Stimulated activated CD4-positive, alpha-beta T cell treated with anti-CD3 and anti-CD28 coated beads, Interleukin-1b, Interleukin-23, amount 100 ng/mL, for 4 hours (primary cell): ENCODE measurements around the gene HOXD4.

Experiments used
- DNase-seq, 2 donors: peaks; one replicate each; pipeline ENCODE4 v3.0.0-alpha.2; 2020; ENCODE audit warnings: low read depth in 2 of 2

Gene HOXD4

DNA sequence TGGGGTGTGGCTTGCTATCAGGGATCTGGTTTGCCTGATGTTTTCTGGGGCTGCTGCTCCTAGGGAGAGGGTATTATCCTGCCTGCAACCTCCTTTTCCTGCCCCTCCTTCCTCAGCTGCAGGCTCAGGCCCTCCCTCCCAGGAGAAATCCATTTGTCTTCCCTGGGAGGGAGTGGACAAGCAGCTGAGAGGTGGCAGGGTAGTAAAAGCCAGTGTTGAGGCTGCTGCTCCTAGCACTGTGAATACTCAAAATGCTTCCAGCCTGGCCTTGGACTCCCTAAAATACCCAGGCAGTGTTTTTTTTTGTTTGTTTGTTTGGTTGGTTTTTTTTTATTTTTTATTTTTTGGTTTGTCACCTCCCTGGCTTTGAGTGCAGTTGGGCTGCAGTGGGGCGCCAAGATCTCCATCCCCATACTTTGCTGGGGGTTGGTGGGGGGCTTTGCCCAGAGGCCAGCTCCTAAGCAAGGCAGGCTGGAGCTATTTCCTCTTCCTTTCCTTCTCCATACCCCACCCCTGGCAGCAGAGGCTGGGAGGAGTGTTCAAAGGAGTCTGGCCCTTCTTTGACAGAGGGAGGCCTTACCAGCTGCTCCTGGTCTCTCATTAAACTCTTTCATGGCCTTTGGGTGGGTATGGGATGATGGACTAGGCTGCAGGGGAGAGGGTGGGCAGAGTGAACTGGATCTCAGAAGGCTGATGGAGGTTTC lies 19.4 kb downstream of the HOXD4 start:
- DNase-seq, result no peak

DNA sequence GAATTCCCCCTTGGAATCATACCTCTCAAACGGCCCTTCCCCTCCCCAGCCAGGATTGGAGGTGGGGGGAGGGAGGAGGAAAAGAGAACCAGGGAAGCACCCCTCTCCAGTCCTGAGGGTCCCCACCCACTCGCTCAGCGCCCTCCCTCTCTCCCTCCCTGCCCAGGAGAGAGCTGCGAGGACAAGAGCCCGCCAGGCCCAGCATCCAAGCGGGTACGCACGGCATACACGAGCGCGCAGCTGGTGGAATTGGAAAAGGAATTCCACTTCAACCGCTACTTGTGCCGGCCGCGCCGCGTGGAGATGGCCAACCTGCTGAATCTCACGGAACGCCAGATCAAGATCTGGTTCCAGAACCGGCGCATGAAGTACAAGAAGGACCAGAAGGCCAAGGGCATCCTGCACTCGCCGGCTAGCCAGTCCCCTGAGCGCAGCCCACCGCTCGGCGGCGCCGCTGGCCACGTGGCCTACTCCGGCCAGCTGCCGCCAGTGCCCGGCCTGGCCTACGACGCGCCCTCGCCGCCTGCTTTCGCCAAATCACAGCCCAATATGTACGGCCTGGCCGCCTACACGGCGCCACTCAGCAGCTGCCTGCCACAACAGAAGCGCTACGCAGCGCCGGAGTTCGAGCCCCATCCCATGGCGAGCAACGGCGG lies 20.1 kb downstream of the HOXD4 start:
- DNase-seq, result no peak

DNA sequence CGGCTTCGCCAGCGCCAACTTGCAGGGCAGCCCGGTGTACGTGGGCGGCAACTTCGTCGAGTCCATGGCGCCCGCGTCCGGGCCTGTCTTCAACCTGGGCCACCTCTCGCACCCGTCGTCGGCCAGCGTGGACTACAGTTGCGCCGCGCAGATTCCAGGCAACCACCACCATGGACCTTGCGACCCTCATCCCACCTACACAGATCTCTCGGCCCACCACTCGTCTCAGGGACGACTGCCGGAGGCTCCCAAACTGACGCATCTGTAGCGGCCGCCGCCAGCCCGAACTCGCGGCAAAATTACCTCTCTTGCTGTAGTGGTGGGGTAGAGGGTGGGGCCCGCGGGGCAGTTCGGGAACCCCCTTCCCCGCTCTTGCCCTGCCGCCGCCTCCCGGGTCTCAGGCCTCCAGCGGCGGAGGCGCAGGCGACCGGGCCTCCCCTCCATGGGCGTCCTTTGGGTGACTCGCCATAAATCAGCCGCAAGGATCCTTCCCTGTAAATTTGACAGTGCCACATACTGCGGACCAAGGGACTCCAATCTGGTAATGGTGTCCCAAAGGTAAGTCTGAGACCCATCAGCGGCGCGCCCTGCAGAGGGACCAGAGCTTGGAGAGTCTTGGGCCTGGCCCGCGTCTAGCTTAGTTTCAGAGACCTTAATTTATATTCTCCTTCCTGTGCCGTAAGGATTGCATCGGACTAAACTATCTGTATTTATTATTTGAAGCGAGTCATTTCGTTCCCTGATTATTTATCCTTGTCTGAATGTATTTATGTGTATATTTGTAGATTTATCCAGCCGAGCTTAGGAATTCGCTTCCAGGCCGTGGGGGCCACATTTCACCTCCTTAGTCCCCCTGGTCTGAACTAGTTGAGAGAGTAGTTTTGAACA lies 20.9 kb downstream of the HOXD4 start:
- no peak for DNase-seq

- DNase-seq, result no peak
These were observed 21.7 kb downstream of the HOXD4 start for GRCh38 chr2:176172895-176173566.

DNA sequence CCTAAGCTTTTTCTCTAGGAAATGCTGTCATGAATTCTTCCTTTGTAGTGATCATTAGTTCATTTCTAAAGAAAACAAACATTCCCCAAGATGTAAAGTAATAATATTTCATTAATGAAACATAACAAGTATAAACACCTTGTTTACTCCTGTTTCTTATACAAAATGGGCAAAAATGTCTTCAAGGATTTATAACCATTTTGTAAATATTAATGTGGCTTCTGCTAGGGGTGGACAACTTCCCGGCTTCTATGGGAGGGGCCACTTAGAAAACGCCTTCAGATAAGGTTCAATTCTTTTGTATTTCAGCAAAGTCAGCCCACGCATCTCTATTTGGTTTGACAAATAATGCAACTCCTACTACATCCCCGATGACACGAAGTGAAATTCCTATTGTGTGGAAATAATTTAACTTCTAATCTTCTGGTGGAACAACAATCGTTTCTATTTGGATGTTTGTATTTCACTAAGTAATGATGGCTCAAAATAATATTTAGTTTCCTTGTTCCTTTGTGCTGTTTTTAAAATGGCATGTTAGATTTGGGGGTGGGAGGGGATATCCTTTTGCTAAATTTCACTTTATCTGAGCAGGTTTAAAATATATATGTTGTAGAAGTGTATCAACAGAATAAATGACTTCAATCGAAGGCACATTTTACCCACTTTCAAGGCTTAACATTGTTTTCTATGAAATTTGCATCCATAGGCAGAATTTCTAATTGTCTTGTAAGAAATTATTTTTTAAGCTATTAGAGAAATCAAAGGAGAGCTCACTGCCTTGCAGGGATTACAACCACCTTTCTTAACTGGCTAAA lies 22.4 kb downstream of the HOXD4 start:
- DNase-seq, result no peak

DNA sequence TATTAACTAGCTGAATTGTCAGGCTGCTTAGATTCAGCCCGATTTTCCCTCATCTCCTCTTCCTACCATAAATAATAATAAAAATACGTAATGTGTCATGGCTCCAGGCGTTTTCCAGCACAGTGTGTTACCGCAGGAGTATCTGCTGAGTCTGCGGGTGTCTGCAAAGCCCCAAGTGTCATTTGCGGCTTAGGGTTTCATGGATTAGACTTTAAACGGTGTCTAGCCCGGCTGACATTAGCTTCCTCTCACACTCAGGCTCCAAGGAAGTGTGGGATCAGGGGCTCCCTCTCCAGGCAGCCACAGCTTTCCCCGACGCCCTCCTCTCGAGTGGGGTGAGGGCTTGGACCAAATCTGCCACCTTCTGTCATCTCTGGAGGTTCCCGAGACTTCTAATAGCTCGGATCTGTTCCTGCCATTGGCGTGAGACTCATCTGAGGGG lies 23.1 kb downstream of the HOXD4 start:
- no peak for DNase-seq

DNA sequence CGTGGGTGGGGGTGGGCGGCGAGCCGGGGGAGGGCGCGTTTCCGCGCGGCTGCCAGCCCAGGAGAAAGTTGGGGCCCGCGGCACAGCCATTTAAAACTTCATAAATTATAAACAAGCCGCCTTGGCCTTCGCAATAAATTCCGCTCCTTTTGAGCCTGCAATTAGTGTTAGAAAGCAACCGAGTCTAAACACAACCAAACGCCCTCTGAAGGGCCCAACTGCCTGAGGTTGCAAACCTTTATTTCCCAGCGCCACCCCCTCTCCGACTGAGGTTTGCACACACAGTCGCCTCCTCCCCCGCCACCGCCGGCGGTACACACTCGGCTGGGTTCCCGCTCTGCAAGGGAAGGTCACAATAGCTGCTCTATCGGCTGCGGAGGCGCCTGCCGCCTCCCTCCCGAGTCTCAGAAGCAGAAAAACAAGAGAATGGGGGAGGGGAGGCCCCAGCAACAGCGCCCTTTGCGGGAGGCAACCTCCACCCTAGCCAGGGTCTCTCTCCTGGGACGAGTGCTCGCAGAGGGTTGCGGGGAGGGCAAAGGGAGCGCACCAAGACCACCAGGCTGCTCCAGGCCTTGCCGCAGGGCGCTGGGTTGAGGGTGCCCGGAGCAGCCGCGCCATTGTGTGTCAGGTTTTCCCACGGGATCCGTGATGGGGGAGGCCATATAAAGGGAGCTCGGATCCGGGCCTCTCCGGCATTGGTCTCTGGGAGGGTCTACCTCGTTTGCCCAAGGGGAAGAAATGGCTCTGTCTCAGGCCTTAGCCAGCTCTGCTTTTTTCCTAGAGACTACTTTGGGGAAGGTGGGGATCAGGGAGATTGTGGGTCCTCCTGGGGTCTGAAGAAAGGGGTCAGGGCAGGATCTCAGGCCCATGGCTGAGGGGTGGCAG lies 23.7 kb downstream of the HOXD4 start:
- DNase-seq, result no peak

DNA sequence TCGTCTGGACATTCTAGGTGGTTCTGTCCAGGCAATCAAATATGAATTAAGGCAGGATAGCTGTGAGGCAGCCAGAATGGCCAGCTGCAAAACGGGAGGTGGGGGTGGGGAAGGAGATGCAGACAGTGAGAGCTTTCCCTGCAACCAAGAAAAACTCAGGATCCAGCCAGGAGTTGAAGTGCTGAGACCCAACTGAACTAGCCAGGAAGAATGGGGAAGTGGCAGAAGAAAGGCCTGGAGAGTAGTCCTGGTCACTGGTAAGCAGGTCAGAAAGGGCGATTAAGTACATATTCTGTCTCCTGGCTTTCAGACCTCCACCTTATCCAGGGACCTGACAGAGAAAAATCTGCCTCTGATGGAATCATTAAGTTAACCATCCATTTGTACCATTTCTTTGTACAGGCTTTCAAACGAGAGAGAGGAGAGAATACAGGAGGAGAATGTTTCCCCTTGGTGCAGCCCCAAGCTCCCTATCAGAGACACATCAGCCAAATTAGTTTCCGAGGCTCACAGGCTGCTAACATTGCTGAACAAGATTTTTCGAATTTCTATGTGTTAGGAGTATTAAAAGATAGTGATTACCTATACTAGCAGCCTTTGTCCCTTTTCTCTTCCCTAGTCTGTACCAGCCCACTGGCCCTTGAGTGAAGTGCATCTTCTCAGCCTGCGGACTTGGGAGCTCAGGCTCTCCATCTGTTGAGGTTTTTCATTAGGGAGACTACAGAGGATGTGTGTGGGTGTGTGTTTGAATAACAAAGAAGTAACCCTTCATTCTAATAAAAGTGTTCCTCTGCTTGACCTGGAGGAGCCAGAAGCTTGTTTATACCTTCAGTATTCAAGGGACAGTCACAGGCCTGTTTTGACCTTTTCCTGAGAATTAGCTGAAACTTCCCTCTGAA lies 24.6 kb downstream of the HOXD4 start:
- no peak for DNase-seq

DNA sequence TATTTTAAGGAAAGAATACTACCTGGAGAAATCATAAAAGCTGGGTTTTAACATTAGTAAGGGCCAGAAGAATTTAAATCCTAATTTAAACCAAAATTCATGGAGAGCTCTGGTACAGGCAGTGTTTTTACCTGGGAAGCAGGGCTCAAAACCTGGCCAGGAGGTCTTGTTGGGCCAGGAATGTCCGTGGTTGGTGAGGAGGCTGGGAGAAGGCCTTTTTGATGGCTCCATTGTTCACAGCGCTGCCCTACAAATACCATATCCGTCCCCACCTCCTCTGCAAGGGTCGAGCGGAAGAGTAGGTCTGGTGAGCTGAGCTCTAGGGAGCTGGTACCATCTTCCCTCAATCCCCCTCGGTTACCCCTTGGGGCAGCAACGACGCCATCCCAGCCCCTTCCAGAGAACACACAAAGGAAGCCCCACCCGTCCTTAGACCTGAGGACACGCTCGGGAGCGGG lies 26.3 kb downstream of the HOXD4 start:
- no peak for DNase-seq

GRCh38 chr2:176178038-176178756 lies 26.8 kb downstream of the HOXD4 start:
- DNase-seq, result no peak

DNA sequence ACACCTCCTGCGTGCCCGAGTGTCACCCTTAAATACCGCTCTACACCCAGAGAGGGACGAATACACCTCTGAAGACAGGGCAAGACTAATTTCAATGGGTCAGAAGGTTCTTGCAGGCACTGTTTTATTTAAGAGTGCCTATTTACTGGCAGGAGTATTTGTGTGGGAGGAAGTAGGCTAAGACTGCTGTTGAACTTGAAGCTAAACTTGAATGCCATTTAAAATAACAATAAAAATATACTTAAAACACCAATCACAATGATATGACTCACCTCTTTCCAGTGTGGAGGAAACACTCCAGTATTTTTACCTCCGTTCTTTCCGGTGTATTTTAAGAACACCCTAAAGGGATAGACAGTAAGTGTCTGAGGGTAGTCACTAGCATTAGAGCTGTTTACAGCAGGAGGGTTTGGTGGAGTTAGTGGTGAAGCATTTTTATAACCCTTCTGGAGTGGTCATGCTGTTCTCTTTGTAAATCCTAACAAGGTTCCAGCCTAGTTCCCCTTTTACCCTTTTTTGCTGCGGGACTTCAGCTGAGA lies 27.5 kb downstream of the HOXD4 start:
- DNase-seq, result no peak

DNA sequence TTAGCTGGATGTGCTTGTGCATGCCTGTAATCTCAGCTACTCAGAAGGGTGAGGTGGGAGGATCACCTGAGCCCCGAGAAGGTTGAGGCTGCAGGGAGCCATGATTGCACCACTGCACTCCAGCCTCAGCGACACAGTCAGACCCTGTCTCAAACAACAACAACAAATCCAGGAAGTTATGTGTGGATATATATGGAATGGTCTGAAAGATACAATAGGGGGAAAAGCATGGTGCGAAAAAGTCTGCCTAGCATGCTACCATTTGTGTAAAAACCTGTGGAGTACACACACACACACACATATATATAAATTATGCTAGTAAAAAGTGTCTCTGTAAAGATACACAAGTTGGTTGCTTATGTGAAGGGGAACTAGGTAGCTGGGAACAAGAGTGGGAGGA lies 30.2 kb downstream of the HOXD4 start:
- no peak for DNase-seq

DNA sequence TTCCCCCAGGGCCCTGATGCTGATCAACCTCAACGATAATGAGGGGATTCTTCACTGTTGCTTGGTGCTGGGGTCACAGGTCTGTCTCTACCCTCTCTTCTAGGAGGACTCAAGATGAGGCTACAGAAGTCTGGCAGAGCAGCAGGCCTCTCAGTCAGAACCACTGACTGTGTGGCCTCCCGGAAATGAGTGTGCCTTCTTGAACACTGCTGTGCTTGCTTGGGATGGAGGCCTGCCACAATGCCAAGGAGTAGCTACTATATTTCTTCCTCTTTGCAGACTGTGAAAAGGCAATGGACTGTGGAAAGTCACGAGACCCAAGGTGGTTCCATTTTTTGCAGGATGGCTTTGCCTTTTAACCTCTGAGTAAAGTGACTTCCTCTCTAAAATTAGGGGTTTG lies 31.3 kb downstream of the HOXD4 start:
- DNase-seq, result no peak

DNA sequence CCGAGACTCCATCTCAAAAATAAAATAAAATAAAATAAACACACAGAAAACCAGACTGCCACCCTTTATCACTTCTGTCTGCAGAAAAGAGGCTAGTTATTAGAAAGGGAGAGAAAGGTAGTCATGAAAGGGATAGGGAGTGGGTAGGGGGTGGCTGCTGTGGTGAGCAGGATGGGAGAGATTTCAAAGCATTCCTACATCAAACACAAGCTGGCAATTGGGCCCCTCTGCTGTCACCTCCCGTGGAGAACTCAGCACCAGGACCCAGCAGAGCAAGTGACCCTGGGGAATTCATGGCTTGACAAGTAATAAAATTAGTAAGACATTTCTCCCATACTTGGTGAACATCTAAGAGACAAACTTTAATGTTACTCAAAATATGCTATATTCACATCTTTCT lies 33.4 kb downstream of the HOXD4 start:
- no peak for DNase-seq

GRCh38 chr2:176186024-176186423 lies 34.7 kb downstream of the HOXD4 start:
- DNase-seq, result no peak

DNA sequence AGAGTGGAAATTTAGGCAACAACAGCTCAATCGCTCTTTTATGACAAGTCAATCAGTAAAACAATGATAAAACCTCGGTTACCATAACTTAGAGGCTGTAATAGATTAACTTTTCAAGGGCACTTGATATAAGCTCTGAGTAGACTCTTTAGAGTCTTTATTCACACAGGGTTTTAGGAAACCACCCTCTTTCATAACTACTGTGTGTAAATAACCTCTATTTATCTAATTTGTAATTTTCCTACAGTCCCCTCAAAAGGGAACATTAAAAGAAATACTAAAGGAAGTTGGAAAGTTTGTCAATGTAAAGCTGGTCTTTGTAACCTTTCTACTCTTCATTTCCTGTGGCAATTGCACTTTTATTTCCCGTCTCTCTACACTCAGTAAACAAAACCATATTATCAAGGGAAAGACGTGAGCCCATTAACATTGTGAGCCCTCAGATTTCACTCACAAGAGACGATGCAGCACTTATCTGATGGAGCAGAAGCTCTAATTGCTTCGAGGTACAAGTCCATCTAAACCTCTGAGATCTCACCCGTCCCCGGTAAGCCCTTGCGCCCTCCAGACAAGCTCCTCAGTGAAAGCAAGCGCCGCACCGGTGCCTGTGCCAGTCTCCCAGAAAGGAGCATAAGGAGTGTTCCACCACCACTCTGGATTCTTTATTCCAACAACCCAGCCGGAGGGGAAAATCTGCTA lies 36.0 kb downstream of the HOXD4 start:
- DNase-seq, result no peak
